HepG2 (cell line): ENCODE results near the gene HOXC9. TPM values are rescaled to one million over a fixed set of nuclear protein-coding genes. Genes with fewer than 3 reads are reported as not detected.

ENCODE experiments used
- ATAC-seq: fragments of 200-7000 bp; cut with Tn5 transposase; 3 replicates; pipeline ENCODE4 v1.9.1; 2020; ENCODE audit warnings: mild to moderate bottlenecking, moderate library complexity
- BruUV-seq: library from RNA; stranded (reverse); fragments of 400-500 nt; replicated peaks from 2 replicates; lab custom pipeline; 2021; lab: Mats Ljungman, UMichigan
- CTCF ChIA-PET: fragments of 300-600 bp; formaldehyde crosslinking; extraction: SDS; loops from one replicate; lab custom pipeline; 2021; ENCODE audit warnings: low total read pairs, inconsistent platforms, low intra/inter-chr PET ratio; lab: Yijun Ruan, JAX
- POLR2A ChIA-PET: fragments of 350-600 bp; sonication (Branson Sonifier 250); formaldehyde crosslinking; loops from one replicate; lab custom pipeline; 2020; ENCODE audit warnings: antibody characterized with exemption, inconsistent platforms; lab: Yijun Ruan, JAX
- DNase-seq: peaks from one replicate; pipeline ENCODE4 v3.0.0-alpha.2; 2015; ENCODE audit warnings: low spot score
- FAIRE-seq: peaks from 3 replicates; lab custom pipeline; 2011; peaks lifted over from hg19 to GRCh38; lab: Jason Lieb, UNC
- H2AFZ ChIP-seq: one replicate; pipeline ENCODE4 v1.6.1; 2011; ENCODE audit warnings: low read length, inconsistent platforms
- H3K27ac ChIP-seq: fragments of 300-600 bp; 3 replicates; pipeline ENCODE4 v1.8.0; 2011; ENCODE audit warnings: mixed run types, mild to moderate bottlenecking, mixed read lengths, low read length, inconsistent platforms; ENCODE audit not compliant: insufficient read depth; ENCODE audit errors: extremely low read length
- H3K27me3 ChIP-seq, 2 experiments: fragments of 200-600 bp in 1 of 2; 2 replicates in 1 of 2; 3 replicates in 1 of 2; pipeline versions ENCODE4 v1.6.0 to v1.8.0; 2011; ENCODE audit warnings: low read length in 2 of 2, mild to moderate bottlenecking in 2 of 2, moderate library complexity in 2 of 2, inconsistent platforms in 1 of 2; ENCODE audit not compliant: insufficient read depth in 2 of 2, control insufficient read depth in 1 of 2
- H3K36me3 ChIP-seq, 2 experiments: fragments of 200-600 bp in 1 of 2; replicated peaks in 1 of 2; 2 replicates in 1 of 2; 3 replicates in 1 of 2; pipeline versions ENCODE4 v1.5.1 to v1.8.0; 2011; ENCODE audit warnings: low read length in 2 of 2, inconsistent platforms in 1 of 2; ENCODE audit not compliant: insufficient read depth in 2 of 2, control insufficient read depth in 1 of 2
- H3K4me1 ChIP-seq: 2 replicates; pipeline ENCODE4 v1.5.1; 2012; ENCODE audit warnings: low read length, inconsistent platforms; ENCODE audit not compliant: insufficient read depth
- H3K4me2 ChIP-seq: 2 replicates; pipeline ENCODE4 v1.6.0; 2011; ENCODE audit warnings: low read depth, low read length, inconsistent platforms
- H3K4me3 ChIP-seq, 3 experiments: fragments of 200-600 bp in 1 of 3; sonication (generic), shearing (Covaris generic) in 1 of 3; replicated peaks in 1 of 3; 2 replicates each; pipeline ENCODE4 v1.5.1; 2011 to 2016; ENCODE audit warnings: low read length in 3 of 3, inconsistent platforms in 2 of 3, low read depth in 2 of 3, mild to moderate bottlenecking in 2 of 3, control low read depth in 1 of 3, mixed read lengths in 1 of 3; ENCODE audit not compliant: insufficient read depth in 1 of 3
- H3K79me2 ChIP-seq: one replicate; pipeline ENCODE4 v1.6.1; 2011; ENCODE audit warnings: low read length, inconsistent platforms; ENCODE audit not compliant: insufficient read depth
- H3K9ac ChIP-seq: 2 replicates; pipeline ENCODE4 v1.6.0; 2011; ENCODE audit warnings: mild to moderate bottlenecking, low read depth, low read length, inconsistent platforms; ENCODE audit not compliant: insufficient read depth
- H3K9me3 ChIP-seq: 2 replicates; pipeline ENCODE4 v1.5.1; 2012; ENCODE audit warnings: mild to moderate bottlenecking, low read length
- H4K20me1 ChIP-seq: 2 replicates; pipeline ENCODE4 v1.6.0; 2011; ENCODE audit warnings: inconsistent platforms, mild to moderate bottlenecking, low read length, moderate library complexity; ENCODE audit not compliant: insufficient read depth
- ATM ChIP-seq: fragments of 450-650 bp; IDR thresholded peaks from 2 replicates; pipeline ENCODE4 v1.7.1; 2017; ENCODE audit warnings: mild to moderate bottlenecking, borderline replicate concordance
- KDM5B ChIP-seq: sonication (generic); formaldehyde crosslinking; IDR thresholded peaks from 2 replicates; pipeline ENCODE4 v1.4.0; 2020; ENCODE audit warnings: missing genetic modification reagents, mild to moderate bottlenecking, borderline replicate concordance
- ONECUT2 ChIP-seq: sonication (generic); formaldehyde crosslinking; IDR thresholded peaks from 2 replicates; pipeline ENCODE4 v1.4.0; 2020; ENCODE audit warnings: missing genetic modification reagents
- PLRG1 ChIP-seq: fragments of 450-650 bp; conservative IDR thresholded peaks from 2 replicates; pipeline ENCODE4 v1.6.1; 2016
- REL ChIP-seq: sonication (generic); formaldehyde crosslinking; conservative IDR thresholded peaks from 2 replicates; pipeline ENCODE4 v1.8.0; 2022; ENCODE audit warnings: mild to moderate bottlenecking, missing genetic modification reagents, moderate library complexity
- SALL1 ChIP-seq: sonication (generic); formaldehyde crosslinking; IDR thresholded peaks from 2 replicates; pipeline ENCODE4 v1.8.0; 2022; ENCODE audit warnings: mild to moderate bottlenecking, missing genetic modification reagents
- SAP130 ChIP-seq: IDR thresholded peaks from 2 replicates; pipeline ENCODE4 v1.6.1; 2016; ENCODE audit warnings: low read depth
- SKI ChIP-seq: fragments of 450-650 bp; IDR thresholded peaks from one replicate; pipeline ENCODE4 v1.6.1; 2018; ENCODE audit warnings: mild to moderate bottlenecking; ENCODE audit not compliant: partially characterized antibody
- SMARCC2 ChIP-seq: fragments of 450-650 bp; IDR thresholded peaks from 2 replicates; pipeline ENCODE4 v1.6.1; 2017; ENCODE audit warnings: antibody characterized with exemption, mild to moderate bottlenecking
- TEAD3 ChIP-seq: optimal IDR thresholded peaks from 2 replicates; pipeline ENCODE3; 2016; ENCODE audit warnings: borderline replicate concordance
- THAP7 ChIP-seq: sonication (generic); formaldehyde crosslinking; IDR thresholded peaks from 2 replicates; pipeline ENCODE4 v1.8.1; 2023; ENCODE audit warnings: mild to moderate bottlenecking, missing genetic modification reagents
- ZNF263 ChIP-seq: sonication (generic); formaldehyde crosslinking; IDR thresholded peaks from 2 replicates; pipeline ENCODE4 v1.4.0; 2020; ENCODE audit warnings: missing genetic modification reagents
- ZNF350 ChIP-seq: sonication (generic); formaldehyde crosslinking; IDR thresholded peaks from 2 replicates; pipeline ENCODE4 v1.4.0; 2020; ENCODE audit warnings: mild to moderate bottlenecking, low read depth, missing genetic modification reagents, borderline replicate concordance
- ZNF7 ChIP-seq: IDR thresholded peaks from 2 replicates; pipeline ENCODE4 v1.6.1; 2016; ENCODE audit warnings: missing biosample characterization, missing genetic modification reagents
- WGBS: methylation state at CpG from one replicate; pipeline ENCODE4 v1.1.6; 2017; ENCODE audit warnings: low lambda C conversion rate; 5-methylcytosine and 5-hydroxymethylcytosine counted together
- in situ Hi-C: cut with HindIII; loops from 2 replicates; pipeline ENCODE4 v1.10.0; 2017; ENCODE audit warnings: low pct_unique_long_range_greater_than_20kb; ENCODE audit not compliant: extremely low pct_ligation_motif_present
- intact Hi-C: fragments of 100-400 bp; cut with micrococcal nuclease; formaldehyde crosslinking; loops from one replicate; pipeline ENCODE4 v1.10.0; 2022; ENCODE audit not compliant: unreplicated experiment
- polyA plus RNA-seq, 8 experiments: library from polyadenylated mRNA; depleted of rRNA in 3 of 8; stranded (reverse) in 7 of 8; unstranded in 1 of 8; fragments of >200 nt; fragmentation: Illumina TruSeq in 4 of 8; extraction: Trizol in 4 of 8; gene quantifications; 2 replicates each; pipeline versions ENCODE4 v1.2.1 to v1.2.3, GENCODE V29; 2011 to 2016; ENCODE audit warnings: low read depth in 4 of 8, missing spikeins in 1 of 8, mixed read lengths in 1 of 8; ENCODE audit not compliant: insufficient read depth in 1 of 8
- total RNA-seq, 5 experiments: library from RNA; depleted of rRNA; stranded (reverse); fragments of >200 nt; fragmentation: Illumina TruSeq; extraction: Trizol; gene quantifications; 2 replicates each; pipeline ENCODE4 v1.2.3, GENCODE V29; 2016; ENCODE audit warnings: low read depth in 1 of 5
- TF ChIP-seq, protein P1 (sequence below): sonication (generic); formaldehyde crosslinking; IDR thresholded peaks from 2 replicates; pipeline ENCODE4 v1.8.0; 2022; ENCODE audit warnings: mild to moderate bottlenecking, missing genetic modification reagents, moderate library complexity
- TF ChIP-seq, protein P2 (sequence below): sonication (generic); formaldehyde crosslinking; IDR thresholded peaks from 2 replicates; pipeline ENCODE4 v1.4.0; 2020; ENCODE audit warnings: missing genetic modification reagents
- TF ChIP-seq, protein P3 (sequence below): sonication (generic); formaldehyde crosslinking; IDR thresholded peaks from 2 replicates; pipeline ENCODE4 v1.8.1; 2023; ENCODE audit warnings: mild to moderate bottlenecking, missing genetic modification reagents

HOXC9 gene
- total and polyA plus RNA-seq, 2 of the 13 experiments (the other 11 are each of a cell fraction or from before 2014, with no cell fraction given), result 0.11 to 1.1 TPM

DNA sequence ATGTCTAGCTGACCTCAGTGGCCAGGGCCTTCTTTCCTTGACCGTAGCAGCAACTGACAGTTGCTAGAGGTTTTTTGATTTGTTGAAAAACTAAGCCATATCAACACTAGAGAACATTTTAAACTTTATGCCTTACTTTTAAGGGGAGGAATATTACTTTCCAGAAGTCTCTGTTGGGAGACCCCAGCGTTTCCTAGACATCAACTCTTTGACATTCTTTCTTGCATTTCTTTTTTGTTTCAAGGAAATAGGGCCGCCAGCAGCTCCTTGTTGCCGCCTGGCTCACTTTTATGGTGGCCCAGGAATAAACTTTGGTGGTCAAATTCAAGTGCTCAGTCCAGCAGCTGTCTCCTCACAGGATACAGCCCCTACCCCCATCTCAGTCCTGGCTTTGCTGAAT, 29.5 kb upstream of the HOXC9 start:
- Histone ChIP-seq H4K20me1 (0 out of 2 replicates have a peak, but pooled peaks cover 2% of the 10 kb centered on the region), H3K9ac (no peak overlapping the region), H3K4me2 (no peak overlapping the region), H3K27ac (no peak overlapping the region), H2AFZ (no peak overlapping the region)
- FAIRE-seq (no peak), ATAC-seq (no peak)
- CTCF ChIA-PET, result no interaction called here
- TF ChIP-seq REL (CRISPR knock-in tag), result no peak
- no peak for TF ChIP-seq ONECUT2
- no peak for TF ChIP-seq ZNF350 (CRISPR knock-in tag)
- TF ChIP-seq, protein P1, sequence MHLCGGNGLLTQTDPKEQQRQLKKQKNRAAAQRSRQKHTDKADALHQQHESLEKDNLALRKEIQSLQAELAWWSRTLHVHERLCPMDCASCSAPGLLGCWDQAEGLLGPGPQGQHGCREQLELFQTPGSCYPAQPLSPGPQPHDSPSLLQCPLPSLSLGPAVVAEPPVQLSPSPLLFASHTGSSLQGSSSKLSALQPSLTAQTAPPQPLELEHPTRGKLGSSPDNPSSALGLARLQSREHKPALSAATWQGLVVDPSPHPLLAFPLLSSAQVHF, result no peak
- no peak for TF ChIP-seq KDM5B (CRISPR knock-in tag)
- TF ChIP-seq ZNF7 (CRISPR knock-in tag), result no peak
- TF ChIP-seq, protein P2, sequence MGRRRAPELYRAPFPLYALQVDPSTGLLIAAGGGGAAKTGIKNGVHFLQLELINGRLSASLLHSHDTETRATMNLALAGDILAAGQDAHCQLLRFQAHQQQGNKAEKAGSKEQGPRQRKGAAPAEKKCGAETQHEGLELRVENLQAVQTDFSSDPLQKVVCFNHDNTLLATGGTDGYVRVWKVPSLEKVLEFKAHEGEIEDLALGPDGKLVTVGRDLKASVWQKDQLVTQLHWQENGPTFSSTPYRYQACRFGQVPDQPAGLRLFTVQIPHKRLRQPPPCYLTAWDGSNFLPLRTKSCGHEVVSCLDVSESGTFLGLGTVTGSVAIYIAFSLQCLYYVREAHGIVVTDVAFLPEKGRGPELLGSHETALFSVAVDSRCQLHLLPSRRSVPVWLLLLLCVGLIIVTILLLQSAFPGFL, result no peak
- TF ChIP-seq THAP7, result no peak
- TF ChIP-seq TEAD3, result no peak
- TF ChIP-seq, protein P3, sequence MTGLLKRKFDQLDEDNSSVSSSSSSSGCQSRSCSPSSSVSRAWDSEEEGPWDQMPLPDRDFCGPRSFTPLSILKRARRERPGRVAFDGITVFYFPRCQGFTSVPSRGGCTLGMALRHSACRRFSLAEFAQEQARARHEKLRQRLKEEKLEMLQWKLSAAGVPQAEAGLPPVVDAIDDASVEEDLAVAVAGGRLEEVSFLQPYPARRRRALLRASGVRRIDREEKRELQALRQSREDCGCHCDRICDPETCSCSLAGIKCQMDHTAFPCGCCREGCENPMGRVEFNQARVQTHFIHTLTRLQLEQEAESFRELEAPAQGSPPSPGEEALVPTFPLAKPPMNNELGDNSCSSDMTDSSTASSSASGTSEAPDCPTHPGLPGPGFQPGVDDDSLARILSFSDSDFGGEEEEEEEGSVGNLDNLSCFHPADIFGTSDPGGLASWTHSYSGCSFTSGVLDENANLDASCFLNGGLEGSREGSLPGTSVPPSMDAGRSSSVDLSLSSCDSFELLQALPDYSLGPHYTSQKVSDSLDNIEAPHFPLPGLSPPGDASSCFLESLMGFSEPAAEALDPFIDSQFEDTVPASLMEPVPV (CRISPR knock-in tag), result no peak
- no peak for TF ChIP-seq SMARCC2
- TF ChIP-seq ZNF263, result no peak
- no peak for TF ChIP-seq PLRG1
- TF ChIP-seq SAP130, result no peak
- TF ChIP-seq SALL1 (CRISPR knock-in tag), result no peak
- no peak for TF ChIP-seq SKI
- no peak for TF ChIP-seq ATM
- TF ChIP-seq, all 625 proteins: peak for 0
- POLR2A ChIA-PET, result no interaction called here
- no peaks in the 10 kb centered on the region for H3K9me3 ChIP-seq
- DNase-seq, result no peak
- intact Hi-C loops (no loop called here), in situ Hi-C loops (no loop called here)
- no peaks in the 10 kb centered on the region for H3K36me3 ChIP-seq
- H3K4me3 ChIP-seq, result no peak overlapping the region
- no peaks in the 10 kb centered on the region for H3K79me2 ChIP-seq
- H3K27me3 ChIP-seq, result peaks cover 17 to 97% of the 10 kb centered on the region in 2 experiments
- WGBS, result 2% methylated on average over 3 of the region's 4 CpGs
- BruUV-seq, result no TSS peak
- peaks cover 12% of the 10 kb centered on the region; the same call in 1 of the 2 replicates for H3K4me1 ChIP-seq
